Measurements from ENCODE around the gene LRRC10.
"Not testable (repeated sequence)": the region's sequence is repeated elsewhere in the genome, so short reads cannot be mapped to it uniquely, and the experiment has no call there.

LRRC10 gene

DNA sequence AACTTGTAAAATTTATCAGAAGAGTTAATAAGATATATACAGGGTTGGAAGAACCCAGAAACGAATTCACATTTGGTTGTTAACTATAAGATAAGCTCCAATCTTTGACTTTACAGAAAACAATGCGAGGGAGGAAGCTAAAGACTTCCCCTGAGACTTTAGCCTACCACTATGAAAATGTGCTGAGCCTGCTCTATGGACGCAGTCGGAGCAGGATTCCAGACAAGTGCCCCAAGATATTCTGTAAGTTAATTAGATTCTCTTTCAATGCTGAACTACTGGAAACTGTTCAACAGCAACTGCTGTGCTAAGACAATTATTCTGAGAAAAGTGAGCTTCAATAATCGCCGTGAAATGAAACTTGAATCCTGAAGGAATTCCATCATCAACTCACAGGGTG, 8.3 kb upstream of the LRRC10 start:
- DNase-seq (ENCODE audit: low spot score) = no peak

GRCh38 chr12:69616025-69616424, 5.3 kb upstream of the LRRC10 start:
- DNase-seq (ENCODE audit: low spot score) = no peak

DNA sequence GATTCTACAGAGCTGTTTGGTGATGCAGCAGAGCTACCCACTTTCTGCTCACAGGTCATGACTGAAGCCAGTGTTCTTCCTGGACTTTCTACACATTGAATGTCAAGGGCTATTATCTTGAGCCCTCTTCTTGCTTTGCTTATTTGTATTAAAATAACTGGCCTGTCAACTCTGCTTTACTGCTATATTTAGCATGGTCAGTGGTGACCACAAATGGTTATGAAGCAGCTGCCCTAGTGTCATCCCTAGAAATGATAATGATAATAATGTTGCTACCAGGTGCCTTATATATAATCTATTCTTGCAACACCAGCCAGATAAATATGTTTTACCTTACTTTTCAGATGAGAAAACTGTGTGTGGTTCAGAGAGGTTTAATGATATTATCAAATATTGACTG, 2.6 kb upstream of the LRRC10 start:
- no peak for DNase-seq (ENCODE audit: low spot score)

DNA sequence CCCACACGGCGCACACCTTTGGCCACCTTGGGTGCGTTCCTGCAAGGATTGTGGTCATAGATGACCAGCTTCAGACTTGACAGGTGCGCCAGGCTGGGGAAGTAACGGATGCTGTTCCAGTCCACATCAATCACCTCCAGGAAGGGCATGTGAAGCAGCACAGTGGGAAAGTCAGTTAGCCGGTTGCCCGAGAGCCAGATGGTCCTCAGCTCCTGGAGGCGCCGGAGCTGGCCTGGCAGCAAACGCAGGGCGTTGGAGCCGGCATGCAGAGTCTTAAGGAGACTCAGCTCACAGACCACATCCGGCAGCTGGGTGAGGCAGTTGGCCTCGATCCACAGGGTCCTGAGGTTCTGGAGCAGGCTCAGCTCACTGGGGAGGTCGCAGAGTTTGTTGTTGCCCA, 581 bp downstream of the LRRC10 start:
- DNase-seq (ENCODE audit: low spot score) = no peak

GRCh38 chr12:69608114-69608513, 2.6 kb downstream of the LRRC10 start:
- no peak for DNase-seq (ENCODE audit: low spot score)

- DNase-seq (ENCODE audit: low spot score) = not testable (repeated sequence)
Observed at GRCh38 chr12:69604275-69604674, 6.4 kb downstream of the LRRC10 start.

DNA sequence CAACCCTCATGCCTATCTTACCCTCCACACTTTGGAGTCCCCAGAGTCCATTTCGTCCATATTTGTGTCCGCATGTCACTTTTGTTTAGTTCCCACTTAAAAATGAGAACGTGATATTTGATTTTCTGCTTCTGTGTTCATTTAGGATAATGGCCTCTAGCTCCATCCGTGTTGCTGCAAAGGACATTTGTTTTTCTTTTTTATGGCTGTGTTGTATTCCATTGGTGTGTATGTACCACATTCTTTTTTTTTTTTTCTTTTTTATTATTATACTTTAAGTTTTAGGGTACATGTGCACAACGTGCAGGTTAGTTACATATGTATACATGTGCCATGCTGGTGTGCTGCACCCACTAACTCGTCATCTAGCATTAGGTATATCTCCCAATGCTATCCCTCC, 7.2 kb downstream of the LRRC10 start:
- DNase-seq (ENCODE audit: low spot score) = not testable (repeated sequence)

DNA sequence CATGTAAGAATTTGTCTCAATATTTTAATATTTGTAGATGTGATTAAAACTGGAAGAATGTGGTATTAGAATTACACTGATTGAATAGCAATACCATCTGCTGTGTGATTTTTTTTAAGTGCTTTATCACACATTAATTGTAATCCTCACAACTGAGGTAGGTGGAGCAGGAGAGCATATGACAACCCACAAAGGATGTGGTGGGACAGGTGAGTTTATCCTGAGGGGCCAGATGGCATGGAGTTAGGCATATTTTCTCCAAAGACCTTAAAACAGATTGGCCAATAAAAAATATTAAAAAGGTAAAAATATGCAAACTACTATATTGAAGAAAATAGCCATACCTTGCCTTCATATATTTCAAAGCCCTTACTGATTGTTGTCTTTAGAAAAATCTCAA, 7.8 kb downstream of the LRRC10 start:
- no peak for DNase-seq (ENCODE audit: low spot score)

DNA sequence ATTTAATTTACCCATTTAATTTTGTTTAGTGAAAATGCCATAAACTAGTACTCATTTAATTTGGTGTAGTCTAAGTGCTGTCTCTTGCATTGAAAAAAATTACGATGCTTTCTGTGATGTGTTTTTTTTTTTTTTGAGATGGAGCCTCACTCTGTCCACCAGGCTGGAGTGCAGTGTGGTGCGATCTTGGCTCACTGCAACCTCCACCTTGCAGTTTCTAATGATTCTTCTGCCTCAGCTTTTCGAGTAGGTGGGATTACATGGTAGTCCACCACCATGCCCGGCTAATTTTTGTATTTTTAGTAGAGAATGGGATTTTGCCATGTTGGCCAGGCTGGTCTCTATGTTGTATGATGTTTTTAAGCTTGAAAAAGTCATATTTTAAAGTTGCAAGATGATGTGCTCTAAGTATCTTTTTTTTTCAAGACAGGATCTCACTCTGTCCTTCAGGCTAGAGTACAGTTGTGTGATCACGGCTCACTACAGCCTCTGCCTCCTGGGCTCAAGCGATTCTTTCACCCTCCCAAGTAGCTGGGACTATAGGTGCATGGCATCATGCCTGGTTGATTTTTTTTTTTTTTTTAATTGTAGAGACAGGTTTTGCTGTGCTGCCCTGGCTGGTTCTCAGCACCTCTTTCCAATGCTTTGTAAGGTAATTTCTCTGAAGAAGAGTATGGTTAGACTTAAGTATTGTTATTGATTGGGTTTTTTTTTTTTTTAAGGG, 8.6 kb downstream of the LRRC10 start:
- DNase-seq (ENCODE audit: low spot score) = no peak

GRCh38 chr12:69600804-69601203, 9.9 kb downstream of the LRRC10 start:
- no peak for DNase-seq (ENCODE audit: low spot score)

DNA sequence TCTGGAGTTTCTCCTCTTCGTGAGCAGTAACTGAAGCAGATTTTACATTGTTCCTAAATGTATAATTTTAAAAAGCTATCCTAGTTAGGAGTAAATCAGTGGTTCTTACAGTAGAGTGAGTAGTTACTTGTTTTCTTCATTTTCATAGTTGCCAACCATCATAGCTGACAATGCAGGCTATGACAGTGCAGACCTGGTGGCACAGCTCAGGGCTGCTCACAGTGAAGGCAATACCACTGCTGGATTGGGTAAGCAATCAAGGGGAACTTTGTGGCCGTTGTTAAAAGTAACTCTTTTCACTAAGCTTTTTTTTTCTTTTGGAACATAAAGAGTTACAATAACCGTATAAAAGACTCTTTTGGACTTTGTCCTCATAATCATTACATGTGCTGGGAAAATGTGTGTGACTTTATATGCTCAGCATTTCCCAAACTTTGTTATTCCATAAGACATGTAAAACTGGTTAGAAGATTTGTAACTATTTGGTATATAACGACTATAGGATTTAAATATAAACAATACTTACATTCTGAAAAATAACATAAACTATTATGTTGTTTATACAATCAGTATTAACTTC, 12.4 kb downstream of the LRRC10 start:
- DNase-seq (ENCODE audit: low spot score) = no peak

DNA sequence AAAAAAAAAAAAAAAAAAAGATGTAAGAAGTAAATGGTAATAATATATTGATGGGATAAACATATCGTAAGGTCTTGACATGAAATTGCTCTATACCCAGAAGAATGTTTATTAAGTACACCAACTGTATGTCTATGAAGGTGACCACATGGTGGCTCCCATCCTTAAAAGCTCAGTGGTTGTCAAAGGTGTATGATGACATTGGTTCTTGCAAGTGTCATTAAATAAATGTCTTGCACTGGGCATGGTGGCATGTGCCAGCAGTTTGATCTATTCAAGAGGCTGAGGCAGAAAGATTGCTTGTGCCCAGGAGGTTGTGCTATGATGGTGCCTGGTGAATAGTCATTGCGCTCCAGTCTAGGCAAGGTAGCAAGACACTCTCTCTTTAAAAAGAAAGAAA, 15.0 kb downstream of the LRRC10 start:
- no peak for DNase-seq (ENCODE audit: low spot score)

- no peak for DNase-seq (ENCODE audit: low spot score)
Observed at GRCh38 chr12:69589082-69589481, 21.6 kb downstream of the LRRC10 start.

- DNase-seq (ENCODE audit: low spot score) = no peak
Observed at GRCh38 chr12:69588527-69588926, 22.2 kb downstream of the LRRC10 start.

DNA sequence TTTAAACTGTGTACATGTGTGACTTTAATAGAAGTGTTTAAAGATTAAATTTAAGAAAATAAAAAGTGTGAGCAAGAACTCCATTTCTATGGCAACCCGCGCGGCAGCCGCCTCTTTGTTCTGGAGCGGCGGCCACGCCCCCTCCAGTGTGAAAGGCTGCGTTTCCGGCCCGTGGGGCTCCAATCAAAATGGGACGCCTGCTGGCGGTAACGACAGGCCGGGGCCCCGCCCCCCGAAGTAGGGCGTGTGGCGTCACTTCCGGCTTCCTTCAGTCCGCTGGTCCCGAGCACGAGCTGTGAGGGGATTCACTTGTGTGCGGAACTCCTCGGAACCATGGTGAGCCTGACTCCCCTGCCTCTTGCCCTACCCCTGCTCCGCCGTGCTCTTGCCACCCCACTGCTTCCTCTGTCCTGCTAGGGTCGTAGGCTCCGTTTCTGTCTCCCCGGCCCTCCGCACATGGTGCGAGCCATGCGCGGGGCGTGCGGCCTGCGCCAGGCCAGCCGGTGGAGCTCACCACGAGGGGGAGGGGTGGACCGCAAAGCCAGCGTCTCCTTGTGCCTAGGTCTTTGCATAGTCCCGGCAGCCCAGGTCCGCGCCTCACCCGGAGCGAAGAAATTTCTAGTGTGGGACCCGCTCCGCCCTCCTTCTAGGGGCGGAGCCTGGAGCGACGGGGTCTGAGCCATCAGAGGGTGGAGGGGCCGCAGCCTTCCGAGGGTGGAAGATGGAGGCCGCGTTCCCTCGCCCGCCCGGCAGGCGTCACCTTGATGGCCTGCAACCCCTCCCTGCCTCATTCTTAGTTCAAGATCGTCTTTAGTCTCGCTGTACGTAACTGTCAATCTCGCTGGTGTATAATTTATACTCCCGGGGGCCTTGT, 25.3 kb downstream of the LRRC10 start, which contains the start of gene CCT2:
Gene CCT2 (plus strand): TSS at position 271 of the 874 bp plus-strand sequence. CDS start 63 bp downstream, at position 334.
- DNase-seq (ENCODE audit: low spot score) = peak; percentile 97

DNA sequence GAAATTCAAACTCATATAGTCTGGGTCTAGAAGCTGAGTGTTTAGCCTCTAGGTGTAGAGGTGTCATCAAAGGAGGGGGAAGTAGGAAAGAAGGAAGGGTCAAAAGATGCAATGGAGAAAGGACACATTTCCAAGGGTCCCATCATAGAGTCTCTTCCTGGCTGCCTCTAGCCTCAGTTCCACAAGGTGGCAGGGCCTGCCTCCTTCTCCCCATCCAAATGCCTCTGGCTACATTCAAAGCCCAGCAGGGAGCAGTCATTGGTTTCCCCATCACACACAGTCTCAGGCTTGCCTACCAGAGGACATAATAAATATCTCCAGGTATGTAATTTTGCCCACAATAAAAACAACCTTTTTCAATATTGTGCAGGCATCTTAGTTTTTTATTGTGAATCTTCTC, 27.5 kb downstream of the LRRC10 start:
- no peak for DNase-seq (ENCODE audit: low spot score)

- no peak for DNase-seq (ENCODE audit: low spot score)
Observed at GRCh38 chr12:69580074-69580473, 30.6 kb downstream of the LRRC10 start.

GRCh38 chr12:69579029-69579428, 31.7 kb downstream of the LRRC10 start:
- no peak for DNase-seq (ENCODE audit: low spot score)

GRCh38 chr12:69578283-69578682, 32.4 kb downstream of the LRRC10 start:
- DNase-seq (ENCODE audit: low spot score) = no peak

- no peak for DNase-seq (ENCODE audit: low spot score)
Observed at GRCh38 chr12:69575346-69575745, 35.4 kb downstream of the LRRC10 start.

DNA sequence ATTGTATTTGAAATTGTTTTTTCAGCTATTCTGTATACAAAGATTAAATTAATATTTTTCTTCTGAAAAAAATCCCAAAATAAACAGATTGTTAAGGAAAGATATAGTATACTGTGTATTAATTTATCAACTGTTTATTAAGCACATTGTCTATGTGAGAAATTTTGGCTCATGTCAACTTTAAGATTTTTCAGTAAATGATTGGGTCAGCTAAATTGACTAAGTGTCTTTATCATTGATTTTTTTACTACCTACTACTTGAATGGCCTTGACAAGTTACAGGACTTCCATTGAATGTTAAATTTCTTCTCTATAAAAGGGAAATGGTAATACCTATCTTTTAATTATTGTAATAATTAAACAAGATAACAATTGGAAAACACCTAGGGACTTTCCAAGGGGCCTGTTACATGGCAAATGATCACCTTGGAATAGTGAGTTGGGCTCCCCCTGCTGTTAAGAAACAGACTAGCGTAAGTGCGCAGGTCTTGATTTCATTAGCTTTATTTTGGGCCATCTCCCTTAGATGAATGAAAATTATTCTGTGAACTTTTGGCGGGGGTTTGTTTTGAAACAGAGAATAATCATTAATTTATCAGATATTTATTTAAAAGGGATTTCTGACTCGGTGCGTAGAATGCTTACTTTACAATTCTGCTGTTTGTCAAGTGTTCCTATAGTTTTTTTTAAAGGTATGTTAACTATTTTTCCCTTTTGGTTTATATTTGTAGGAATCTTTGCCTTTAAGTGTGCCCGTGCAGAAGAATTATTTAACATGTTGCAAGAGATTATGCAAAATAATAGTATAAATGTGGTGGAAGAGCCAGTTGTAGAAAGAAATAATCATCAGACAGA, 39.9 kb downstream of the LRRC10 start:
- DNase-seq (ENCODE audit: low spot score) = peak; percentile 43

GRCh38 chr12:69570000-69570516, 40.6 kb downstream of the LRRC10 start:
- no peak for DNase-seq (ENCODE audit: low spot score)
